ENCODE results near the gene AOX1.
"Not testable (repeated sequence)": the region's sequence is repeated elsewhere in the genome, so short reads cannot be mapped to it uniquely, and the experiment has no call there.

Gene AOX1

DNA sequence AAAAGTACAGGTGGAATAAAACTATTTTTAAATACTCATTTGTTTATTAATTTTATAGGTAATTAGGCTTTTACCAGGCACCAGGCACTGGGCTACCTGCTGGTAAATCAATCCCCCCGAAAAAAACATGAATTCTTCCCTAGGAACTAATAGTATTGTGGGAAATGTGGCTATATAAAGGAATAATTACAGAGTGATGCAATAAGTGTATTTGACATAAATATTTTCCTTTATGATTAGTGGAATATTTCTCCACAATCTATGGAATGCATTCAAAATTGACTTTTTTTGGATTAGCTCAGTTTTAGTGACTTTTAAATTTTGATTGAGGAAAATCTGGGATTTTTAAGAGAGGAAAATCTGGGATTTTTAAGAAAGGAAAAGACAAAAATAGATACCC is 116.2 kb downstream of the AOX1 start:
- no peak for DNase-seq (ENCODE audit: low spot score)

GRCh38 chr2:200702646-200703118 is 116.9 kb downstream of the AOX1 start:
- no peak for DNase-seq (ENCODE audit: low spot score)

DNA sequence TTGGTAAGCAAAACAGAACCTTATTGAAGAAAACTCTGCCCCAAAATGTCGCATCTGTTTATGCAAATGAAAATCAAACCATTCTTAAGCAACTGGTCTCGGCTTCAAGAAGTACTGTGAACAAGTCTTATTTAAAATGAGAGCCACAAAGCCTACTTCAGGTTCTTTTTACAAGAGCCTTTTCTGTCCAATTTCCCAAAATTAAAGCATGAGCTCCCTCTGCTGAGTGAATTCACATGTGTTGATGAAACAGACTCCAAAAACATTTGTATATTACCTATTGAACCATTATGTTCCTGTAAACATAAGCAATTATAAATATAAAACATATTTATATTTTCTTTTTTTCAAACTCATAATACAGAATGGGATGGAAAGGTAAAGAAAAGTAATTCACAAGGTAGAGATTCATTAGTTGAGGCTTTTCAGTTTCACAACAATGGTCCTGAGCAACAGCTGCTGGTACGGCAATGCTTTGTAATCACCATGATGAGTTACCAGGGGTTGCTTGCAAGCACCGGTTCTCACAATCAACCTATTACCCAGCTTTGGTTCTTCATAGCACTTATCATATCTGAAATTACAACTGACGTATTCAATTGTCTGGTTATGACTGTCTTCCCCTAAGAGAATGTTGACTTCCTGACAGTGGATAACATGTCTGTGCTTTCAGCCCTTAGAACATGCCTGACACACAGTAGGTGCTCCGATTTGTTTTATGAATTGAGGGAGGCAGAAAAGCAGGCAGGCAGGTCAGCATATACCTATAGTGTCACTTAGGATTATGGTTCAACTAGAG is 117.5 kb downstream of the AOX1 start:
- peak; percentile 85 for DNase-seq (ENCODE audit: low spot score)

GRCh38 chr2:200703926-200704637 is 118.3 kb downstream of the AOX1 start:
- DNase-seq (ENCODE audit: low spot score): no peak

DNA sequence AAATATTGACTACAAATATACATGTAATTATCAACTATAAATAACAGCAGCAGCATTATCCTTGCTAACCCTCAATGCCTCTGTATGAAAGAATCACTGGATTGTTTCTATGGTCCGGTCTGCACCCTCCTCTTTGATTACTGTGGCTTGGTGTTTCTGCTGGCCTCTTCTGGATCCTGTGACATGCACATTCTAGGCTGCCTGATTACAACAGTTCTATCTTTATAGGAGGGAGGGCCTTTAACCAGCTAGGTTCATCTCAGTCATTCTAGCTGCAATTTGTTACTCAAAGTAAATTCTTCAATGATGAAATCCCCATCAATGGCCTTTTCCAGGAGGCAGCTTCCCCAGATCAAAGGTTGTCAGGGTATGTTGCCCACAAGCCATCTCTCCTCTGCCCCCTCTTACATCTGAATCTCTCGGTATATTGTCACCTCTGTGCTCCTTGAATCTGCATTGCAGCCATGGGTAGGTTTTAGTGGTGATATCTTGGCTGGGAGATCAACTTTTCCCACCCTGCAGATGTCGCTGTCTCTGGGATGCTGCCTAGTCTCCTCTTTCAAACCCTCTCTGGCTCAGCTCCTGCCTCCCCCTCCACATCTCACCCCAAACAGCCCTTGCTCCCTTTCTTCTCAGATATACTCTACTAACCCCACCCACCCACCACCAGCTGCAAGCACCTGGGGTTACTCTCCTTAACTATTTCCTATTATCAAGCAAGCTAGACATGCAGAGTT is 119.7 kb downstream of the AOX1 start:
- DNase-seq (ENCODE audit: low spot score): peak; percentile 83

DNA sequence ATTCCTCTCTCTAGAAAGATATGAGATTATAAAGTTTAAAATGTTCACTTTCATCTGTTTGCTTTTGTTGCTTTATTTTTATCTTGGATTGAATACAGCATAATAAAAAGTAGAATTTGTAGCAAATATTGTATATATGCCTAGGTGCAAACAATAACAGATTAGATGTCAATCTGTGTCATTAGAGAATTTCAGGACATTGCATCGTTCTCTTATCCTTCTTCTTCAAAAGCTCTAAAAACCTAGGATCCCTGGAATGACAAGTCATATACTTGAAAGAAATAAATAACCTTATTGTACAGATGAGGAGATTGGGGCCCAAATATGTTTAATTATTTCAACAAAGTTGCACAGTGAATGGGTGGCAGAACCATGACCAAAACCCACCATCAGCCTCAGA is 123.1 kb downstream of the AOX1 start:
- DNase-seq (ENCODE audit: low spot score): no peak

DNA sequence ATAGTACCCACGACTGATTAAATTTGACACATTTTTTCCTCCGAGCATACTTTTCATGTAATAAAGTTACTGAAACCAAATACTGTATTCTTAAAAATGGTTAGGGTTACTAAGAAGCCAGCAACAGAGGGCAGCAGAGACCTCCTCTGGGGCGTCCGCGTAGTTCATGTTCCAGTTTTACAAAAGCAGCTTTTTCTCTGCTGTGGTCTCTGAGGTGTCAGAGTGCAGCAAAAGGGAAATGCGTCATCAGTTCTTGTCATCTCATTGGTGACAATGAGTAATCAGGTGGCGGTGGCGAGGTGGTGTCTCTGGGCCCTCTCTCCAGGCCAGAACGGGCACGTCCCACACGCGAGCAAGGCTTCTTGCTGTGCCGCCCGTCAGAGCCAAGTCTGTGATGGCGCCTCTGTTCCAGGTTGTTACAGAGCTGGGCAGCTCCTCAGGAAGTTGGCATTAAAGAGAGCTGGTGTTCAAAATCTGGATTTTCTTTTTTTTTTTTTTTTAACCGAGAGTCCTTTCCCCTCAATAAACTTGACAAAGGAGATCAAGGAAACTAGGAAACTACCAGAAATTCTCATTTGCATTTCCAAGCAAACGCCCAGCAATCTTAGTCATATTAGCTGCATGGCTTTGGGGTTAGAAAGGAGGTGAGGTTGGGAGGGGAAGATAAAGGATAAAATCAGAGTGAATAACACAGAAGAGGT is 127.3 kb downstream of the AOX1 start:
- peak; percentile 92 for DNase-seq (ENCODE audit: low spot score)

DNA sequence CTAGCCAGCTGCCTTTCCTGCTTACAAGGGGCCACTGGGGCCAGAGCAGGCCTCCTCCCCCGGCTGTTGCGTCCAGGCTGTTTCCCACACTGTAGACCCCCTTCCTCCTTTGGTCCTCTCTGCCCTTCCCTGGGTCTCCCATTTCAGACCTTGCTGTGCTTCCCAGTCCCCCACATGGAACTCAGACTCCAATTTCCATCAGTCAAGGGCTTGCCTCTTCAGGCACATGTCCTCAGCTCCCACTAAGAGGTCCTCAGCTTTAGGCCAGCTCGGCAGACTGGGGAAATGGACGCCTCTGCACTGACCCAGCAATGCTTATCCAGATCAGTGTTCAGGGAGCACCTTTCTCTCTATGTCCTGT is 127.9 kb downstream of the AOX1 start:
- DNase-seq (ENCODE audit: low spot score): no peak

- DNase-seq (ENCODE audit: low spot score): not testable (repeated sequence)
Observed at GRCh38 chr2:200715014-200715413, 129.2 kb downstream of the AOX1 start.

GRCh38 chr2:200716386-200716785 is 130.6 kb downstream of the AOX1 start:
- no peak for DNase-seq (ENCODE audit: low spot score)

All from globus pallidus (tissue), 1 donor.